ENCODE measurements around the gene MGAT4A.
"Not testable (repeated sequence)": the region's sequence is repeated elsewhere in the genome, so short reads cannot be mapped to it uniquely, and the experiment has no call there.

MGAT4A gene

GRCh38 chr2:98729652-98730051, 1.3 kb downstream of the MGAT4A start:
- H3K27me3 Mint-ChIP-seq: no peaks in the 10 kb centered on the region
- DNase-seq: no peak
- peaks cover 75% of the 10 kb centered on the region for H3K4me1 Mint-ChIP-seq (ENCODE audit: low read depth)
- H3K4me3 Mint-ChIP-seq: peak overlapping the region; percentile 87
- H3K9me3 Mint-ChIP-seq: no peaks in the 10 kb centered on the region
- peak overlapping the region; percentile 91 for H3K27ac Mint-ChIP-seq
- H3K36me3 Mint-ChIP-seq (ENCODE audit: low read depth): peaks cover 29% of the 10 kb centered on the region

GRCh38 chr2:98728088-98728718, 2.7 kb downstream of the MGAT4A start:
- Mint-ChIP-seq H3K27ac (peak overlapping the region; percentile 87), H3K4me3 (peak overlapping the region; percentile 87)
- not testable (repeated sequence) for DNase-seq

GRCh38 chr2:98727369-98728087, 3.4 kb downstream of the MGAT4A start:
- no peaks in the 10 kb centered on the region for H3K9me3 Mint-ChIP-seq
- H3K4me3 Mint-ChIP-seq: peak overlapping the region; percentile 87
- DNase-seq: no peak
- peak overlapping the region; percentile 83 for H3K27ac Mint-ChIP-seq
- H3K4me1 Mint-ChIP-seq (ENCODE audit: low read depth): peaks cover 74% of the 10 kb centered on the region
- peaks cover 47% of the 10 kb centered on the region for H3K36me3 Mint-ChIP-seq (ENCODE audit: low read depth)
- H3K27me3 Mint-ChIP-seq: no peaks in the 10 kb centered on the region

More at GRCh38 chr2:98728088-98728718, 2.7 kb downstream of the MGAT4A start:
- H3K27me3 Mint-ChIP-seq, H3K9me3 Mint-ChIP-seq: not testable (repeated sequence)
- Mint-ChIP-seq H3K4me1 (ENCODE audit: low read depth) (peaks cover 74% of the 10 kb centered on the region), H3K36me3 (ENCODE audit: low read depth) (peaks cover 41% of the 10 kb centered on the region)

- H3K27ac Mint-ChIP-seq: peak overlapping the region; percentile 83
- no peaks in the 10 kb centered on the region for H3K9me3 Mint-ChIP-seq
- DNase-seq: no peak
- peaks cover 74% of the 10 kb centered on the region for H3K4me1 Mint-ChIP-seq (ENCODE audit: low read depth)
- H3K4me3 Mint-ChIP-seq: peak overlapping the region; percentile 87
- peaks cover 53% of the 10 kb centered on the region for H3K36me3 Mint-ChIP-seq (ENCODE audit: low read depth)
- no peaks in the 10 kb centered on the region for H3K27me3 Mint-ChIP-seq
These were observed 4.1 kb downstream of the MGAT4A start for GRCh38 chr2:98726735-98727368.

- no peaks in the 10 kb centered on the region for H3K9me3 Mint-ChIP-seq
- peak overlapping the region; percentile 87 for H3K4me3 Mint-ChIP-seq
- H3K36me3 Mint-ChIP-seq (ENCODE audit: low read depth): peaks cover 53% of the 10 kb centered on the region
- peak overlapping the region; percentile 83 for H3K27ac Mint-ChIP-seq
- H3K27me3 Mint-ChIP-seq: no peaks in the 10 kb centered on the region
- no peak for DNase-seq
- H3K4me1 Mint-ChIP-seq (ENCODE audit: low read depth): peaks cover 72% of the 10 kb centered on the region
These were observed 4.7 kb downstream of the MGAT4A start for GRCh38 chr2:98726205-98726604.

- no peak for DNase-seq
- H3K9me3 Mint-ChIP-seq: peaks cover 7% of the 10 kb centered on the region
- no peak overlapping the region for H3K4me3 Mint-ChIP-seq
- H3K36me3 Mint-ChIP-seq (ENCODE audit: low read depth): peaks cover 64% of the 10 kb centered on the region
- peak overlapping the region; percentile 30 for H3K27ac Mint-ChIP-seq
- H3K27me3 Mint-ChIP-seq: no peaks in the 10 kb centered on the region
- peaks cover 82% of the 10 kb centered on the region for H3K4me1 Mint-ChIP-seq (ENCODE audit: low read depth)
These were observed 10.6 kb downstream of the MGAT4A start for GRCh38 chr2:98720286-98720685.

- Mint-ChIP-seq H3K4me3 (no peak overlapping the region), H3K27me3 (no peaks in the 10 kb centered on the region), H3K27ac (peak overlapping the region; percentile 85), H3K9me3 (peaks cover 7% of the 10 kb centered on the region), H3K36me3 (ENCODE audit: low read depth) (peaks cover 41% of the 10 kb centered on the region), H3K4me1 (ENCODE audit: low read depth) (peaks cover 83% of the 10 kb centered on the region)
- no peak for DNase-seq
These were observed 13.3 kb downstream of the MGAT4A start for GRCh38 chr2:98717621-98718020.

- Mint-ChIP-seq H3K4me1 (ENCODE audit: low read depth) (peaks cover 83% of the 10 kb centered on the region), H3K4me3 (no peak overlapping the region), H3K27me3 (no peaks in the 10 kb centered on the region), H3K36me3 (ENCODE audit: low read depth) (peaks cover 32% of the 10 kb centered on the region), H3K9me3 (peaks cover 7% of the 10 kb centered on the region), H3K27ac (peak overlapping the region; percentile 84)
- no peak for DNase-seq
These were observed 14.1 kb downstream of the MGAT4A start for GRCh38 chr2:98716786-98717185.

GRCh38 chr2:98715812-98716451, 15.0 kb downstream of the MGAT4A start:
- H3K27me3 Mint-ChIP-seq: no peaks in the 10 kb centered on the region
- peaks cover 27% of the 10 kb centered on the region for H3K36me3 Mint-ChIP-seq (ENCODE audit: low read depth)
- peaks cover 7% of the 10 kb centered on the region for H3K9me3 Mint-ChIP-seq
- H3K27ac Mint-ChIP-seq: peak overlapping the region; percentile 84
- H3K4me1 Mint-ChIP-seq (ENCODE audit: low read depth): peaks cover 91% of the 10 kb centered on the region
- no peak overlapping the region for H3K4me3 Mint-ChIP-seq
- DNase-seq: no peak

- no peak overlapping the region for H3K4me3 Mint-ChIP-seq
- peaks cover 95% of the 10 kb centered on the region for H3K4me1 Mint-ChIP-seq (ENCODE audit: low read depth)
- H3K27ac Mint-ChIP-seq: no peak overlapping the region
- no peak for DNase-seq
- H3K27me3 Mint-ChIP-seq: no peaks in the 10 kb centered on the region
- H3K9me3 Mint-ChIP-seq: no peaks in the 10 kb centered on the region
- H3K36me3 Mint-ChIP-seq (ENCODE audit: low read depth): peaks cover 8% of the 10 kb centered on the region
These were observed 17.5 kb downstream of the MGAT4A start for GRCh38 chr2:98713332-98714015.

- Mint-ChIP-seq H3K36me3 (ENCODE audit: low read depth) (peaks cover 6% of the 10 kb centered on the region), H3K9me3 (no peaks in the 10 kb centered on the region), H3K27me3 (no peaks in the 10 kb centered on the region), H3K4me1 (ENCODE audit: low read depth) (peaks cover 93% of the 10 kb centered on the region), H3K4me3 (peak overlapping the region; percentile 1), H3K27ac (peak overlapping the region; percentile 82)
- DNase-seq: no peak
These were observed 18.8 kb downstream of the MGAT4A start for GRCh38 chr2:98712145-98712544.

- H3K27ac Mint-ChIP-seq: peak overlapping the region; percentile 82
These were observed 19.4 kb downstream of the MGAT4A start for GRCh38 chr2:98711506-98711905.

GRCh38 chr2:98710734-98711133, 20.2 kb downstream of the MGAT4A start:
- DNase-seq: no peak
- H3K4me1 Mint-ChIP-seq (ENCODE audit: low read depth): peaks cover 86% of the 10 kb centered on the region
- peaks cover 2% of the 10 kb centered on the region for H3K36me3 Mint-ChIP-seq (ENCODE audit: low read depth)
- H3K27me3 Mint-ChIP-seq: no peaks in the 10 kb centered on the region
- peak overlapping the region; percentile 57 for H3K4me3 Mint-ChIP-seq
- H3K27ac Mint-ChIP-seq: peak overlapping the region; percentile 72
- H3K9me3 Mint-ChIP-seq: no peaks in the 10 kb centered on the region

More at GRCh38 chr2:98711506-98711905, 19.4 kb downstream of the MGAT4A start:
- Mint-ChIP-seq H3K36me3 (ENCODE audit: low read depth) (peaks cover 3% of the 10 kb centered on the region), H3K4me1 (ENCODE audit: low read depth) (peaks cover 91% of the 10 kb centered on the region), H3K27me3 (no peaks in the 10 kb centered on the region), H3K4me3 (no peak overlapping the region), H3K9me3 (no peaks in the 10 kb centered on the region)
- DNase-seq: no peak

GRCh38 chr2:98709535-98709934, 21.4 kb downstream of the MGAT4A start:
- peaks cover 84% of the 10 kb centered on the region for H3K4me1 Mint-ChIP-seq (ENCODE audit: low read depth)
- H3K36me3 Mint-ChIP-seq (ENCODE audit: low read depth): peaks cover 4% of the 10 kb centered on the region
- no peaks in the 10 kb centered on the region for H3K27me3 Mint-ChIP-seq
- H3K9me3 Mint-ChIP-seq: no peaks in the 10 kb centered on the region
- no peak overlapping the region for H3K4me3 Mint-ChIP-seq
- peak overlapping the region; percentile 63 for H3K27ac Mint-ChIP-seq
- no peak for DNase-seq
